Tibial artery (tissue), 4 donors: ENCODE data around the gene KRT23.

ENCODE experiments used
- DNase-seq, 2 donors: peaks; one replicate each; pipeline ENCODE4 v3.0.0-alpha.2; 2019
- H3K27ac ChIP-seq, 2 donors: fragments of 200-600 bp; sonication (generic) in 1 of 2; 1 replicate in 1 of 2; 2 replicates in 1 of 2; pipeline ENCODE4 v1.5.1; 2018 to 2019; ENCODE audit warnings: mild to moderate bottlenecking in 1 of 2
- H3K27me3 ChIP-seq, 2 donors: fragments of 200-600 bp; sonication (generic) in 1 of 2; one replicate each; pipeline versions ENCODE4 v1.5.1 to v1.6.0; 2016 to 2019
- H3K36me3 ChIP-seq, 3 donors: fragments of 200-600 bp; sonication (generic) in 2 of 3; one replicate each; pipeline ENCODE4 v1.5.1; 2016 to 2019; ENCODE audit warnings: mild to moderate bottlenecking in 2 of 3
- H3K4me1 ChIP-seq, 4 donors: fragments of 200-600 bp; sonication (generic) in 2 of 4; 1 replicate in 3 of 4; 2 replicates in 1 of 4; pipeline ENCODE4 v1.5.1; 2016 to 2019
- H3K4me3 ChIP-seq, 2 donors: fragments of 200-600 bp; sonication (generic) in 1 of 2; 1 replicate in 1 of 2; 2 replicates in 1 of 2; pipeline ENCODE4 v1.5.1; 2018 to 2019; ENCODE audit warnings: mild to moderate bottlenecking in 2 of 2
- H3K9me3 ChIP-seq, 3 donors: fragments of 200-600 bp; sonication (generic) in 1 of 3; one replicate each; pipeline ENCODE4 v1.5.1; 2016 to 2019
- intact Hi-C: fragments of 100-400 bp; cut with DNase I; formaldehyde crosslinking; loops from one replicate; pipeline ENCODE4 v1.15.0; 2023; ENCODE audit warnings: low total_unique reads
- TF ChIP-seq, protein P1 (sequence below), 2 experiments: fragments of 200-600 bp in 1 of 2; fragments of 450-650 bp in 1 of 2; IDR thresholded peaks; one replicate each; pipeline ENCODE4 v1.5.1; 2017 to 2019; ENCODE audit warnings: antibody characterized with exemption in 2 of 2, mild to moderate bottlenecking in 1 of 2, moderate library complexity in 1 of 2

The KRT23 gene

DNA sequence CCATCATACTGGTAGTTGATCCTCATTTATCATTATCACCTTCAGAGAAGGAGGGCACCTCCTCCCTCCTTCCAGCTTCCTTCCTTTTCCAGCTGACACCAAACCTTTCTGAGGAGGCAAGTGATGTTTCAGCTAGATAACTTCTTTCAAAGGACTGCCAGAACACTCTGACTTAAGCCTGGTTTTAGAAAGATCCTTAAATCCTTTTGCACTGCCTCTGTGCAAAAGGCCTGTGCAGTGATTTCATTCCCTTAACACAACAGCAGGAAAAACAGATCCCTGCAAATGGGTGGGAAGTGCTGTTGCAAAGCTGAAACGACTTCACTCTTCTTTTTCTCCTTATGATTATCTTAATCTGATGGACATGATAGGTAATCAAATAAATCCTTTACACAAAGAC is 7.1 kb upstream of the KRT23 start:
- Histone ChIP-seq H3K4me1 (no peaks in the 10 kb centered on the region), H3K9me3 (no peaks in the 10 kb centered on the region), H3K36me3 (no peaks in the 10 kb centered on the region), H3K27ac (no peak overlapping the region), H3K27me3 (peaks cover 0 to 24% of the 10 kb centered on the region in 2 donors), H3K4me3 (no peak overlapping the region)
- TF ChIP-seq, protein P1, sequence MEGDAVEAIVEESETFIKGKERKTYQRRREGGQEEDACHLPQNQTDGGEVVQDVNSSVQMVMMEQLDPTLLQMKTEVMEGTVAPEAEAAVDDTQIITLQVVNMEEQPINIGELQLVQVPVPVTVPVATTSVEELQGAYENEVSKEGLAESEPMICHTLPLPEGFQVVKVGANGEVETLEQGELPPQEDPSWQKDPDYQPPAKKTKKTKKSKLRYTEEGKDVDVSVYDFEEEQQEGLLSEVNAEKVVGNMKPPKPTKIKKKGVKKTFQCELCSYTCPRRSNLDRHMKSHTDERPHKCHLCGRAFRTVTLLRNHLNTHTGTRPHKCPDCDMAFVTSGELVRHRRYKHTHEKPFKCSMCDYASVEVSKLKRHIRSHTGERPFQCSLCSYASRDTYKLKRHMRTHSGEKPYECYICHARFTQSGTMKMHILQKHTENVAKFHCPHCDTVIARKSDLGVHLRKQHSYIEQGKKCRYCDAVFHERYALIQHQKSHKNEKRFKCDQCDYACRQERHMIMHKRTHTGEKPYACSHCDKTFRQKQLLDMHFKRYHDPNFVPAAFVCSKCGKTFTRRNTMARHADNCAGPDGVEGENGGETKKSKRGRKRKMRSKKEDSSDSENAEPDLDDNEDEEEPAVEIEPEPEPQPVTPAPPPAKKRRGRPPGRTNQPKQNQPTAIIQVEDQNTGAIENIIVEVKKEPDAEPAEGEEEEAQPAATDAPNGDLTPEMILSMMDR (IDR thresholded peaks at IDR 0.05), result no peak
- intact Hi-C loops, result no loop called here
- DNase-seq, result no peak

DNA sequence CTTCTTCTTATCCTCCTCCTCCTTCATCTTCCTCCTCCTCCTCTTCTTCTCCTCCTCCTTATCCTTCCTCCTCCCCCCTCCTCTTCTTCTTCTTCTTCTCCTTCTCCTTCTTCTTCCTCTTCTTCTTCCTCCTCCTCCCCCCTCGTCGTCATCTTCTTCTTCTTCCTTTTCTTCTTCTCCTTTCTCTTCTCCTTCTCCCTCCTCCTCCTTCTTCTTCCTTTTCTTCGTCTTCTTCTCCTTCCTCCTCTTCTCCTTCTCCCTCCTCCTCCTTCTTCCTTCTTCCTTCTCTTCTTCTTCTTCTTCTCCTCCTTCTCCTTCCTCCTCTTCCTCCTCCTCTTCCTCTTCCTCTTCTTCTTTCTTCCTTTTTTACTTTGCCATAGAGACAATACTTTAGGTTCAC is 5.1 kb upstream of the KRT23 start:
- Histone ChIP-seq H3K36me3 (no peaks in the 10 kb centered on the region), H3K4me1 (no peaks in the 10 kb centered on the region), H3K27ac (no peak overlapping the region), H3K4me3 (no peak overlapping the region), H3K9me3 (no peaks in the 10 kb centered on the region), H3K27me3 (peaks cover 0 to 9% of the 10 kb centered on the region in 2 donors)
- DNase-seq, result no peak
- TF ChIP-seq, protein P1 (IDR thresholded peaks at IDR 0.05), result no peak
- intact Hi-C loops, result no loop called here

DNA sequence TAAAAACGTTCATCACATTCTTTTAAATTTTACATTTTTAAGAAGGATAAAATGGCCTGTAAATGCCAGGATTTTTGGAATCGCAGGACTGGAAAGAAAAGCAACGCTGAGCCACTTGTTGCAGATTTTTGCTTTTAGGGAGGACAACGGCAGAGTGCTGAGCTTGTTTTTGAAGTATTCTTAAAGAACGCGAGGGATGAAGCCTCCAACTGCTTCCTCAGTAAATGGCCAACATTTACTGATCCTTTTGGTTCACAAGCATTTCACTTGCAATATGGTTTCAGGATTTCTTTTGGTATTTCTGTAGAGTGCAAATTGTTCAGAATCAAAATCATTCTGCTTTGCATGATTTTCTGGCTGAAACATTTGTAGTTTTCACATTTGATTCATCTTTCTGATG is 2.8 kb upstream of the KRT23 start:
- Histone ChIP-seq H3K27me3 (no peaks in the 10 kb centered on the region), H3K36me3 (no peaks in the 10 kb centered on the region), H3K4me1 (peaks cover 0 to 5% (median 0%) of the 10 kb centered on the region in 4 donors), H3K4me3 (no peak overlapping the region), H3K9me3 (no peaks in the 10 kb centered on the region), H3K27ac (no peak overlapping the region)
- intact Hi-C loops, result no loop called here
- TF ChIP-seq, protein P1 (IDR thresholded peaks at IDR 0.05), result no peak
- DNase-seq, result no peak

DNA sequence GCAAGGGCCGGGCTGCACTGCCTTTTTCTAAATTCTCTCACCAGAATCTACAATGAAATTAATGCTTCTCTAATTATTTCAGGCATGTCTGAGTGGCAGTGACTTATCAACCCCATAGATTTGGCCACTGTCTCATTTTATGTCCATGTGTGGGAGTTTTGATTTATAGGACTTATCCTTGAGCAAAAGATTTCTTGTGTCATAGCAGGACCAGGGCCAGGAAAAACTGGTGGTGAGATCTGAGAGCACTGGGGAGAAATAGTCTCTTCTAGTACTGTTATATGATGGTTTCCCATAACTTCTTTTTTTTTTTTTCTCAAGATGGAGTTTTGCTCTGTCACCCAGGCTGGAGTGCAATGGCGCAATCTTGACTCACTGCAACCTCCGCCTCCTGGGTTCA is 1.5 kb upstream of the KRT23 start:
- no peak for DNase-seq
- TF ChIP-seq, protein P1 (IDR thresholded peaks at IDR 0.05), result no peak
- H3K36me3 ChIP-seq, result no peaks in the 10 kb centered on the region
- no peaks in the 10 kb centered on the region for H3K9me3 ChIP-seq
- no peaks in the 10 kb centered on the region for H3K27me3 ChIP-seq
- intact Hi-C loops, result no loop called here
- H3K4me1 ChIP-seq, result peaks cover 0 to 5% (median 0%) of the 10 kb centered on the region in 4 donors
- H3K4me3 ChIP-seq, result no peak overlapping the region
- no peak overlapping the region for H3K27ac ChIP-seq

DNA sequence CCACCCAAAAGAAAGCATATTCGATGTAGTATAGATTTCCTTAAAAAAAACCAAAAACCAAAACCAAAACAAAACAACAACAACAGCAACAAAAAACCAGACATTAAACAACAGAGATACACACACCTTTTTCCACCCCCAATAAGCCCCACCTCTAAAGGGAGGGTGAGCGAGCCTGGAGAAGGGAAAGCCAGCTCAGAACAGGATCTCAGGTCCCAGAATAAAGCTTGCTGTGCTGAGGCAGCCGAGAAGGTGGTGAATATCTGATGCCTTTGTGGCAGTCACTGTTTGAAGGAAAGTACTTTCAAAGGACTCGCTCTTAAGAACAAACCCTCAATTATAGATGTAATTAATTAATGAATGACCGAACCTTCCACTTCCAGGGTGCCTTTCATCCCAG is 470 bp downstream of the KRT23 start:
- intact Hi-C loops, result no loop called here
- Histone ChIP-seq H3K4me1 (peaks cover 0 to 5% (median 0%) of the 10 kb centered on the region in 4 donors), H3K27ac (no peak overlapping the region), H3K27me3 (no peaks in the 10 kb centered on the region), H3K4me3 (no peak overlapping the region), H3K9me3 (no peaks in the 10 kb centered on the region), H3K36me3 (no peaks in the 10 kb centered on the region)
- TF ChIP-seq, protein P1 (IDR thresholded peaks at IDR 0.05), result no peak
- no peak for DNase-seq

DNA sequence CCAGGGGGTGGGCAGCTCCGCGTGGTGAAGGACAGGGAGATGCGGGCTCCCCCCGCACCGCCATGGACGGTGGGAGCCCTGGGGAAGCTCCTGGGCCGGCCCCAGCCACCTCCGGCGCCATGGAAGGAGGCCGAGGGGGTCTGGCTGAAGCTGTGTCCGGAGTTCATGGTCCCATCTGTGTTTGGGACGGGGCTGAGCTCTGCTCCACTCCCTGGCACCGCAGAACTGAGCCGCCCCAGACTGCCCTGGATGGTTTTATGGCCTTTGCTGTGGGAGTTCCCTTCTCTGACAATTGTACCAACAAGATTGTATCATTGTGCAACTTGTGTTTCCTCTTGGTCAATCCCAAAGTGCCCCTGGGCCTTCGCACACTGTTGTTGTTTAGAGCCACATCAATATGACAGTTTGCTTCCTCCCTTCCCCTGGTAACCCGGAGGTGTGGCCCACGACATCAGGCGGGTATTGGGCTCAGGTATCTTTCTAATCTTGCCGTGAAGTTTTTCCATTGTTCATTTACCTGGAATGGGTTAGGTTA is 942 bp downstream of the KRT23 start:
- Histone ChIP-seq H3K36me3 (no peaks in the 10 kb centered on the region), H3K27me3 (no peaks in the 10 kb centered on the region), H3K9me3 (no peaks in the 10 kb centered on the region), H3K4me1 (peaks cover 0 to 5% (median 0%) of the 10 kb centered on the region in 4 donors), H3K27ac (no peak overlapping the region), H3K4me3 (no peak overlapping the region)
- TF ChIP-seq, protein P1 (IDR thresholded peaks at IDR 0.05), result no peak
- DNase-seq, result no peak
- intact Hi-C loops, result no loop called here
